Skeletal muscle satellite cell (primary cell): ENCODE measurements around the gene L3MBTL1.

Experiments
- H3K27me3 ChIP-seq: 2 replicates; pipeline ENCODE4 v1.7.0; 2013; ENCODE audit warnings: low read length; ENCODE audit not compliant: control insufficient read depth, insufficient read depth
- H3K36me3 ChIP-seq: 2 replicates; pipeline ENCODE4 v1.7.0; 2013; ENCODE audit warnings: mild to moderate bottlenecking, control low read depth, low read length; ENCODE audit not compliant: insufficient read depth
- H3K4me1 ChIP-seq: 2 replicates; pipeline ENCODE4 v1.7.0; 2013; ENCODE audit warnings: low read length; ENCODE audit not compliant: control insufficient read depth, insufficient read depth
- H3K4me2 ChIP-seq: 2 replicates; pipeline ENCODE4 v1.7.0; 2013; ENCODE audit warnings: mild to moderate bottlenecking, low read length
- H3K4me3 ChIP-seq: 2 replicates; pipeline ENCODE4 v1.7.0; 2013; ENCODE audit warnings: low read length
- H3K9ac ChIP-seq: 2 replicates; pipeline ENCODE4 v1.7.0; 2013; ENCODE audit warnings: mild to moderate bottlenecking, low read depth, low read length, moderate library complexity
- H3K9me3 ChIP-seq: replicated peaks from 2 replicates; pipeline ENCODE4 v1.7.0; 2013; ENCODE audit warnings: mild to moderate bottlenecking, control low read depth, low read length

The L3MBTL1 gene

GRCh38 chr20:43508604-43509040 is 1.1 kb downstream of the L3MBTL1 start:
- peak overlapping the region; percentile 85 for H3K4me2 ChIP-seq
- H3K27me3 ChIP-seq, result peaks cover 39% of the 10 kb centered on the region
- no peak overlapping the region for H3K9ac ChIP-seq
- H3K4me1 ChIP-seq, result peaks cover 8% of the 10 kb centered on the region
- H3K4me3 ChIP-seq, result peak overlapping the region; percentile 78
- no peaks in the 10 kb centered on the region for H3K36me3 ChIP-seq
- H3K9me3 ChIP-seq, result no peaks in the 10 kb centered on the region

GRCh38 chr20:43511879-43512278 is 4.4 kb downstream of the L3MBTL1 start:
- H3K36me3 ChIP-seq, result no peaks in the 10 kb centered on the region
- no peaks in the 10 kb centered on the region for H3K9me3 ChIP-seq
- H3K4me3 ChIP-seq, result no peak overlapping the region
- H3K4me1 ChIP-seq, result peaks cover 8% of the 10 kb centered on the region
- peaks cover 16% of the 10 kb centered on the region for H3K27me3 ChIP-seq
- H3K4me2 ChIP-seq, result no peak overlapping the region
- H3K9ac ChIP-seq, result no peak overlapping the region

- Histone ChIP-seq H3K4me3 (peak overlapping the region; percentile 65), H3K4me2 (peak overlapping the region; percentile 79), H3K36me3 (no peaks in the 10 kb centered on the region), H3K27me3 (peaks cover 5% of the 10 kb centered on the region), H3K9me3 (no peaks in the 10 kb centered on the region), H3K4me1 (no peaks in the 10 kb centered on the region), H3K9ac (peak overlapping the region; percentile 64)
Measured at GRCh38 chr20:43513372-43513930, 6.0 kb downstream of the L3MBTL1 start.

- peak overlapping the region; percentile 83 for H3K4me2 ChIP-seq
- H3K9ac ChIP-seq, result peak overlapping the region; percentile 69
Measured at GRCh38 chr20:43513931-43514647, 6.6 kb downstream of the L3MBTL1 start.

GRCh38 chr20:43514648-43514999 is 7.1 kb downstream of the L3MBTL1 start:
- Histone ChIP-seq H3K4me3 (peak overlapping the region; percentile 76), H3K9ac (peak overlapping the region; percentile 69)

More at GRCh38 chr20:43513931-43514647, 6.6 kb downstream of the L3MBTL1 start:
- no peaks in the 10 kb centered on the region for H3K36me3 ChIP-seq
- peak overlapping the region; percentile 76 for H3K4me3 ChIP-seq
- no peaks in the 10 kb centered on the region for H3K9me3 ChIP-seq
- H3K27me3 ChIP-seq, result no peaks in the 10 kb centered on the region
- H3K4me1 ChIP-seq, result no peaks in the 10 kb centered on the region

GRCh38 chr20:43515628-43516027 is 8.1 kb downstream of the L3MBTL1 start:
- Histone ChIP-seq H3K9ac (no peak overlapping the region), H3K36me3 (no peaks in the 10 kb centered on the region), H3K4me3 (peak overlapping the region; percentile 76), H3K9me3 (no peaks in the 10 kb centered on the region), H3K27me3 (no peaks in the 10 kb centered on the region), H3K4me1 (no peaks in the 10 kb centered on the region), H3K4me2 (peak overlapping the region; percentile 83)

More at GRCh38 chr20:43514648-43514999, 7.1 kb downstream of the L3MBTL1 start:
- no peaks in the 10 kb centered on the region for H3K36me3 ChIP-seq
- H3K4me2 ChIP-seq, result peak overlapping the region; percentile 83
- H3K4me1 ChIP-seq, result no peaks in the 10 kb centered on the region
- H3K27me3 ChIP-seq, result no peaks in the 10 kb centered on the region
- no peaks in the 10 kb centered on the region for H3K9me3 ChIP-seq

- no peaks in the 10 kb centered on the region for H3K36me3 ChIP-seq
- H3K27me3 ChIP-seq, result no peaks in the 10 kb centered on the region
- H3K9ac ChIP-seq, result no peak overlapping the region
- no peaks in the 10 kb centered on the region for H3K9me3 ChIP-seq
- H3K4me3 ChIP-seq, result no peak overlapping the region
- no peak overlapping the region for H3K4me2 ChIP-seq
- no peaks in the 10 kb centered on the region for H3K4me1 ChIP-seq
Measured at GRCh38 chr20:43516251-43516824, 8.8 kb downstream of the L3MBTL1 start.

- Histone ChIP-seq H3K27me3 (no peaks in the 10 kb centered on the region), H3K9ac (no peak overlapping the region), H3K4me3 (no peak overlapping the region), H3K4me2 (no peak overlapping the region), H3K36me3 (no peaks in the 10 kb centered on the region), H3K4me1 (no peaks in the 10 kb centered on the region), H3K9me3 (no peaks in the 10 kb centered on the region)
Measured at GRCh38 chr20:43520074-43520630, 12.7 kb downstream of the L3MBTL1 start.

- no peak overlapping the region for H3K4me3 ChIP-seq
- H3K4me1 ChIP-seq, result no peaks in the 10 kb centered on the region
- no peaks in the 10 kb centered on the region for H3K27me3 ChIP-seq
- H3K9ac ChIP-seq, result no peak overlapping the region
- H3K9me3 ChIP-seq, result no peaks in the 10 kb centered on the region
- H3K36me3 ChIP-seq, result no peaks in the 10 kb centered on the region
- no peak overlapping the region for H3K4me2 ChIP-seq
Measured at GRCh38 chr20:43525021-43525420, 17.5 kb downstream of the L3MBTL1 start.

GRCh38 chr20:43528258-43528875 is 20.9 kb downstream of the L3MBTL1 start:
- no peaks in the 10 kb centered on the region for H3K9me3 ChIP-seq
- H3K4me1 ChIP-seq, result peaks cover 9% of the 10 kb centered on the region
- no peaks in the 10 kb centered on the region for H3K36me3 ChIP-seq
- H3K4me2 ChIP-seq, result no peak overlapping the region
- H3K9ac ChIP-seq, result no peak overlapping the region
- no peaks in the 10 kb centered on the region for H3K27me3 ChIP-seq
- H3K4me3 ChIP-seq, result no peak overlapping the region

- Histone ChIP-seq H3K9me3 (no peaks in the 10 kb centered on the region), H3K4me1 (peaks cover 11% of the 10 kb centered on the region)
Measured at GRCh38 chr20:43529051-43529450, 21.6 kb downstream of the L3MBTL1 start.

More at GRCh38 chr20:43529051-43529450, 21.6 kb downstream of the L3MBTL1 start:
- H3K9ac ChIP-seq, result no peak overlapping the region
- H3K4me3 ChIP-seq, result no peak overlapping the region
- H3K4me2 ChIP-seq, result no peak overlapping the region
- no peaks in the 10 kb centered on the region for H3K27me3 ChIP-seq
- no peaks in the 10 kb centered on the region for H3K36me3 ChIP-seq
